IPS-NIHi7 (cell line): Measurements from ENCODE around the gene NFATC2.
"Not testable (repeated sequence)": the region's sequence is repeated elsewhere in the genome, so short reads cannot be mapped to it uniquely, and the experiment has no call there.

ENCODE experiments used
- DNase-seq: peaks from one replicate; pipeline ENCODE4 v3.0.0; 2012; ENCODE audit warnings: mixed read lengths; ENCODE audit errors: extremely low spot score

The NFATC2 gene

GRCh38 chr20:51540074-51540473 lies 2.4 kb downstream of the NFATC2 start:
- not testable (repeated sequence) for DNase-seq

- no peak for DNase-seq
Measured at GRCh38 chr20:51536116-51537069, 6.1 kb downstream of the NFATC2 start.

GRCh38 chr20:51535674-51536073 lies 6.8 kb downstream of the NFATC2 start:
- DNase-seq: no peak

GRCh38 chr20:51535075-51535386 lies 7.5 kb downstream of the NFATC2 start:
- no peak for DNase-seq

GRCh38 chr20:51533291-51534172 lies 9.0 kb downstream of the NFATC2 start:
- DNase-seq: no peak

- no peak for DNase-seq
Measured at GRCh38 chr20:51532577-51533191, 9.8 kb downstream of the NFATC2 start.

GRCh38 chr20:51531712-51532456 lies 10.6 kb downstream of the NFATC2 start:
- DNase-seq: no peak

GRCh38 chr20:51531141-51531710 lies 11.3 kb downstream of the NFATC2 start:
- DNase-seq: no peak

- no peak for DNase-seq
Measured at GRCh38 chr20:51529758-51530157, 12.8 kb downstream of the NFATC2 start.

- DNase-seq: no peak
Measured at GRCh38 chr20:51529081-51529681, 13.3 kb downstream of the NFATC2 start.

GRCh38 chr20:51528263-51529027 lies 14.1 kb downstream of the NFATC2 start:
- DNase-seq: no peak

GRCh38 chr20:51526754-51527153 lies 15.8 kb downstream of the NFATC2 start:
- DNase-seq: no peak

GRCh38 chr20:51526106-51526470 lies 16.4 kb downstream of the NFATC2 start:
- DNase-seq: no peak

GRCh38 chr20:51525241-51526105 lies 17.0 kb downstream of the NFATC2 start:
- no peak for DNase-seq

GRCh38 chr20:51523276-51524013 lies 19.1 kb downstream of the NFATC2 start:
- no peak for DNase-seq

- DNase-seq: no peak
Measured at GRCh38 chr20:51522207-51522606, 20.3 kb downstream of the NFATC2 start.

- no peak for DNase-seq
Measured at GRCh38 chr20:51517839-51518238, 24.7 kb downstream of the NFATC2 start.

- no peak for DNase-seq
Measured at GRCh38 chr20:51516855-51517254, 25.7 kb downstream of the NFATC2 start.
